Kidney tubule cell (primary cell): Measurements from ENCODE around the gene XG.

Source experiments
- DNase-seq: peaks from one replicate; pipeline ENCODE4 v3.0.0-alpha.2; 2018; ENCODE audit warnings: low spot score

Gene XG

GRCh38 chrX:2820136-2820771, 68.4 kb downstream of the XG start:
- no peak for DNase-seq

- DNase-seq, result no peak
Measured at GRCh38 chrX:2823795-2824386, 72.1 kb downstream of the XG start.

DNA sequence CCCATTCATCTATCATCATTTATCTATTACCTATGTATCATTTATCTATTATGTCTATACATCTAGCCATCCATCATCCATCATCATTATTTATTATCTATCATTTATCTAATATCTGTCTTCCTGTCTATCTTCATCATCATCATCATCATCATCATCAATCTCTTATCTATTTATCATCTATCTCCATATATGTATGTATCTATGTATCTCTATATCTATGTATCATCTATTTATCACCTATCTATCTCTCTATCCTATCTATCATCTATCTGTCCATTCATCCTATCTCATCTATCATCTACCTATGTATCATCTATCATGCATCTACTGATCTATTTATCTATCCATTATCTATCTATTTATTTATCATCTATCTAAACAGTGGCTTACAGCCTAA, 73.0 kb downstream of the XG start:
- DNase-seq, result no peak

GRCh38 chrX:2828344-2828958, 76.6 kb downstream of the XG start, which contains the start of gene GYG2:
GYG2 (plus strand) TSS chrX:2828930; CDS start chrX:2830189, 1,259 bp downstream.
- DNase-seq, result no peak

DNA sequence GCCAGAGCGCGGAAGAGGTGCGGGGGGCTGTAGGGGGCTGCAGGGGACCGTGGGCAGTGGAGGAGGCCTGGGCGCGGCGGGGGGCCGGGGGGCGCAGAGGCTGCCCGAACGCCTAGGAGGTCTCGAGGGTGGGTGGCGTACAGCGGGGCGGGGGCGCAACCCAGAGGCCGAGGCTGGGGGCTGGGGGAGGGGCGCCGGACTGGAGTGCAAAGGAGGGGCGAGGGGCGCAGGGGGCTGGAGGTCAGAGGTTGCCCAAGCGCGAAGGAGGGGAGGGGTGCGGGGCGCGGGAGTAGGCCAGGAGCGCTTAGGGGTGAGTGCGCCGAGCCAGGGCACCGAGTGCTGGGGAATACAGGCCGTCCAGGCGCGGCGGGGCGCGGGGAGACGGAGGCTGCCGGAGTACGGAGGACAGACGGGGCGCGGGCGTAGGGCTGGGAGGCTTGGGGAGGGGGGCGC, 77.1 kb downstream of the XG start:
- no peak for DNase-seq

GRCh38 chrX:2829469-2830246, 77.8 kb downstream of the XG start:
- DNase-seq, result no peak

GRCh38 chrX:2831471-2832228, 79.8 kb downstream of the XG start:
- no peak for DNase-seq

DNA sequence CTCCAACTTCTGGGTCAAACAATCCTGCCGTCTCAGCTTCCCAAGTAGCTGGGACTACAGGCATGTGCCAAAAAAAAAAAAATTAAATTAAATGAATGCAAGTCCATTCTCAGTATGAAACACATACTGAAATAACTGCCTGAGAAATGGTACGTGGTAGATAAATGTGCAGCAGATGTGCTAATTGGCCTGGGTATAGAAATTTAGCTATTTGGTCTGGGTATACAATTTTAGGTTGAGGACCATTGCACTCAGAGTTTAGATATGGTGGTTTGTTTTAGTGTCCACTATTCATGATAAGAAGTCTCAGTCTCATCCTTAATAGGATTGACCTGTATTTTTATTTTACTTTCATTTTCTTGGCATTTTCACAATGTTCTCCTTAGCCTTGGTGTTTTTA, 86.1 kb downstream of the XG start:
- DNase-seq, result no peak

GRCh38 chrX:2840961-2841360, 89.1 kb downstream of the XG start:
- no peak for DNase-seq

- DNase-seq, result no peak
Measured at GRCh38 chrX:2841537-2841936, 89.7 kb downstream of the XG start.

GRCh38 chrX:2846992-2847391, 95.2 kb downstream of the XG start:
- DNase-seq, result no peak

GRCh38 chrX:2848871-2849301, 97.0 kb downstream of the XG start:
- peak; percentile 23 for DNase-seq

- no peak for DNase-seq
Measured at GRCh38 chrX:2854918-2855317, 103.1 kb downstream of the XG start.

- no peak for DNase-seq
Measured at GRCh38 chrX:2855761-2856160, 103.9 kb downstream of the XG start.

- no peak for DNase-seq
Measured at GRCh38 chrX:2857566-2857965, 105.7 kb downstream of the XG start.

DNA sequence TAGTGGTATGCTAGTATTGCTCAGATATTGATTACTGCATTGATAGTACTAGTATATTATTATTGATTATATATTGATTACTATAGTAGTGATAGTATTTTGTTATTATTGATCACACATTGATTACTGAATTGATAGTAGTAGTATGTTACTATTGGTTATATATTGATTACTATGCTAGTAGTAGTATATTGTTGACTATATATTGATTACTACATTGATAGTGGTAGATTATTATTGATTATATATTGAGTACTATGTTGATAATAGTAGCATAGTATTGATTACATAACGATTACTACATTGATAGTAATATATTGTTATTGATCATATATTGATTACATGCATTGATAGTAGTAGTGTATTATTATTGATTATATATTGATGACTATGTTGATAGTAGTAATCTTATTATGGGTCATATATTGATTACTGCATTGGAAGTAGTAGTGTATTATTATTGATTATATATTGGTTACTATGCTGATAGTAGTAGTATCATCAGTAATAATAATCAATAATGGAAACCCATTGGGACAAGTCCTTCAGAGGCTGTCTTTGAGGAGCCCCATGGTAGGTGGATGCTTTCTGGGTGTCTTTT, 107.5 kb downstream of the XG start:
- no peak for DNase-seq

- no peak for DNase-seq
Measured at GRCh38 chrX:2862404-2862803, 110.6 kb downstream of the XG start.

GRCh38 chrX:2863646-2864045, 111.8 kb downstream of the XG start:
- no peak for DNase-seq
